ENCODE data around the gene PDE4D.

The PDE4D gene

DNA sequence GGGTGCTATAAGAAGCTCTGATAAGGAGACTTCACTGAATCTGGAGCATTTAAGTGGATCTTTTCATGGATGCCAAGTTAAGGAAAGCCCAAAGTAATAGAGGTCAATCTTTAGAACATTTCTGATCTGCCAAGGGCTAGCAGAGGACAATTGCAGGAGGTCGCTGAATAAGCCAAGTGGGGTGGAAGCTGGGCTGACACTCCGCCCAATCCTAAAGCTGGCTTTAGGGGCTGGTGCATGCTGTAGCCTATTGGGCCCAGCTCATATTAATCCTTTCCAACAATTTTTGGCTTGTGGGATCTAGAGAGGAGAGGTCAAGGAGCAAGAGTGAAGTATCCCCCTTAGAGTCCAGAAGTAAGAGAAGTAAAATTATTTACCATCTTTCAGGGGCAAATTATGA, 784.1 kb downstream of the PDE4D start:
- no peak for DNase-seq (ENCODE audit: low read depth, low spot score)

DNA sequence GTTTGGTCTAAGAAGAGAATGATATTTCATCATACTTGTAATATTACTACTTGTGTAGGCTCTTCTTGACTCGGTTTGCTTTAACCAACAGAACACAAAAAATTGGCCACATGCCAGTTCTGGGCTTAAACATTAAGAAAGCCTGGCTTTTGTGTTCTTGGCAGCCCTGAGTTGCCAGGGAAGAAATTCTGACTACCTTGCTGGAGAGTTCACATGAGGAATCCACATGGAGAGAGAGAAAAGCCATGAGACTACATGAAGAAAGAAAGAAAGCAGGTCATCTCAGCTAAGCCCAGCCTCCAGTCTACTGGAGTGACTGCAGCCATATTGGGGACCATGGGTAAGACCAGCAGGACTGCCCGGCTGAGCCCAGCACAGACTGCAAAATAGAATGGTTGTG, 785.8 kb downstream of the PDE4D start:
- DNase-seq (ENCODE audit: low read depth, low spot score) = no peak

DNA sequence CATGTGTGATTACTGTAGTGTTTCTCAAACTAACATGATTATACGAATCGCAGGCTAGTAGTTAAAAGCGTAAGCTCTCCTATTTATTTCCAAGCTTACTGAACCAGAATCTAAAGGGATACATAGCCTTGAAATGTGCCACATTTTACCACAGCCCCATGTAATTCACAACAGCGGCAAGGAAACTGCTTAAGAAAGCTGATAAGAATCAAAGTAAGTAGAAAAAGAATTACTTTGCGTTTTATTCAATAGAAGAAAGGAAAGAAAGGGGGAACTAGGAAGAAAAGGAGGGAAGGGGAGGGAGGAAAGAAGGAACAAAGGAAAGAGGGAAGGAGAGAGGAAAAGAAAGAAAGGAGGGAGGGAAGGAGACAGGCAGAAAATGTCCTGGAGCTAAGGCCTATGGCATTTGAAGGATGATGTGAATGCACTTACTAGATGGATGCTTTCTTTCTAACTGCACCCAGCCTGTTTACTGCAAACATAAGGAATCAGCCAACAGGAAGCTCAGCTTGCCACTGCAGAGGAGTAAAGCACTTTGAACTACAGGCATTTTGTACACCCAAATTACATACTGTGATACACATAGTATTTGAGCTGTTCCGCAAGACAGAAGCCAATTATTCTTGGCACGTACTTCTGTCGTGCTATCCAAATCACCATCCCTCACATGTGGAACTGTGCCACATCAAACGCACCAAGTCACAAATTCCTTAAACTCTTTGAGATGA, 789.0 kb downstream of the PDE4D start:
- DNase-seq (ENCODE audit: low read depth, low spot score) = peak; percentile 67

DNA sequence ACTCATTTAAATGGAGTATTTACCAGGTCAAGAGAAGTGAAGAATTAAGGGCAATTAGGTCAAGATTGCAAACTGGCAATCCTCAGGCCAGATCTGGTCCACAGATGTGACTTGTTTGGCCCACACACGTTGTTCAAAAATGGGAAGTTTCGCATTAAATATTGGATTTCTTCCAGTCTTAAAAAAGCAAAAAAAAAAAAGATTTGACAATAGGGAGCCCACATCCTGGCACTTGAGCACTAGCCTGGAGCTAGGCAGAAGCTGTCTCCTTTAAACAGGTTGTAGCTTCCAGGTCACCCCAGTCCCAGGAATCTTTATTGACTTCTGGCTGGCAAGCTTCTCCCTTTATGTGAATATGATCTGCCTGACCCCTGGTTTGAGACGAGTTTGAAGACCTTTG, 790.2 kb downstream of the PDE4D start:
- no peak for DNase-seq (ENCODE audit: low read depth, low spot score)

DNA sequence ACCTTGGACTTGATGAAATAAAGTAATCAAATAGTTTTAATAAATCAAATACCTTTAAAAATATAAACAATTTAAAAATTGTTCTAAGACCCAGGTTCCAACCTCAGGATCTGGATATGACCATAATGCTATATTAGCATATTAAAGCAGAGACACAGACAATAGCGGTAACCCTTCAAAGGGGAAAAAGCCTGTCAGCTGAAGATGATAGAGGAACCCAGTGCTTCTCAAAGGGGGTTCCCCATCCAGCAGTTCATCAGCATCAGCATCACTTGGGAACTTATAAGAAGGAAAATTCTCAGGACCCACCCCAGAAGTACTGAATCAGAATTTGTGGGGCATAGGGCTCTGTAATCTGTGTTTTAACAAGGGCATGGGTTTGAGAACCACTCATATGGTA, 791.1 kb downstream of the PDE4D start:
- DNase-seq (ENCODE audit: low read depth, low spot score) = no peak

DNA sequence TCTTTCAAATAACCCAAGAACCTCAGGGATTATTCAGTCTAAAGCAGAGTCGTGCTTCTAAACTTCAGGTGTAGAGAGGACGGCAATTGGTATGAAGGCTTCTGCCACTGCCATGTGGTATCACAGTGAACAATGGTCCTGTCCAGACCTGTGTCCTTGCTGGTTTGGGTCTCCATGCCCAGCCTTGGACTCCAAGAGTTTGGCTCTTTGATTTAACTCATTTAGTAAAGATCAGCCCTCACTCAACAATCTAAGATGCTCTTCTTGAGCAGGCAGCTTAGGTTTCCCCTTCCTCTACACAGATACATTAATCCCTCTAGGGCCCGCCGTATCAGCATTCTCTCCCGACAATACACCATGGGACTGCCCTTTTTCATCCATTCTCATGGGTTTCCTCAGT, 792.7 kb downstream of the PDE4D start:
- no peak for DNase-seq (ENCODE audit: low read depth, low spot score)

DNA sequence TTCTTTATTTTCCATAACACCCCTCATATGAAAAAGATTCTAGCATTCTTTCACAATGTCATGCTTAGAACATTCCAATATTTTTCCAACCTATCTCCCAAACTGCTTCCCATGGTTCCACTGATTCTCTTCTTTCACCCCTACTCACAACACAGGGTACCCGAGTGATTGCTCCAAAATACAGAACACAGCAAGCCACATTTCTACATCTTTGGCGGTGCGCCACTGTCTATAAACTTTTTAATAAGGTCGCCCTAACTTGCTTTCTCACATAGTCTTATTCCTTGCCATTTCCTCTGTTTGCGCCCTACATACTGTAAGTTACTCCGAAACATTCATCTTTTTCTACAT, 793.6 kb downstream of the PDE4D start:
- DNase-seq (ENCODE audit: low read depth, low spot score) = no peak

DNA sequence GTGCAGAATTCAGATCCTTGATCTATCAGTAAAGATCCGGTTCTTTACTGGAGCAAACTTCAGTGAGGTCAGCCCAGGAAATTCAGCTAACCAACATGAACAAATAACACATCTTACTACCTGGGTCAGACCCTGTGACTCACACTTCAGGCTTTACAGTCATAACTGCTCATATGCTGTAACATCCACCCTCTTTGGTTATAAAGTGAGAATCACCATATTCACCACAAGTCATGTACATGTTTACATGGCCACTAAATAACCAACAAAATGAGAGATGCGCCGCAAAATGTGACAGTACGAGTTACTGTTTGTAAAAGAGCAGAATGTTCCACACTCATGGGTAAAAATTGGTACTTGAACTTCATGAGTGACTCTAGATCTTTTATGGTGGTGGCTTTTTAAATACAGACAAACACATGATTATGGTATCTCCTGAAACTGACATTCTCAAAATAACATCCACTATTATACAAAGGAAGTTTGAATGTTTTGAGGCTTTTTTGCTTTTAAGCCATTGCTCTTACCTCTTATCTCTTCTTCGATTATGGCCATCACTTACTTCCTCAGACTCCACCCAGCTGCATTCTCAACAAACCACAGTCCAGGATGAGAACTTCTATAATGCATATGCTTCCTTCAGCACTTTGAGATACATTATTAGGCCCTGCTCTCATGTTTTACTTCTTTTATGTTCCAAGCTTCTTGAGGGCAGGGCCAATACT, 794.1 kb downstream of the PDE4D start:
- no peak for DNase-seq (ENCODE audit: low read depth, low spot score)

DNA sequence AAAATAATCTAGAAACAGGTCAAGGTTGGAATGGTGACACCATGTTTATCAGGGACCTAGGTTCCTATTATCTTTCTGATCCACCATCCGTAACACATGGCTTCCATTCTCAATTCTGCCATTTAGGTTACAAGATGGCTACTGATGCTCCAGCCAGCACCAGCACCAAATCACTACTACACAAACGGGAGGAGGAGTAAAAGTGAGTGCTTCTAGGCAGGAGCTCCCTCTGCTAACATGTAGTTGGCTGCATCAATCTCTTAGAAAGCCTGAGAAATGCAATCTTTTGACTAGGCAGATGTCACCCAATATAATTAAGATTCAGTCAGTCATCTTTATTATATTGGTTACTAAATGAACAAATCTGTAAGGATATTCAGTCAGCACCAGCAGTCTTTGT, 794.8 kb downstream of the PDE4D start:
- DNase-seq (ENCODE audit: low read depth, low spot score) = no peak

DNA sequence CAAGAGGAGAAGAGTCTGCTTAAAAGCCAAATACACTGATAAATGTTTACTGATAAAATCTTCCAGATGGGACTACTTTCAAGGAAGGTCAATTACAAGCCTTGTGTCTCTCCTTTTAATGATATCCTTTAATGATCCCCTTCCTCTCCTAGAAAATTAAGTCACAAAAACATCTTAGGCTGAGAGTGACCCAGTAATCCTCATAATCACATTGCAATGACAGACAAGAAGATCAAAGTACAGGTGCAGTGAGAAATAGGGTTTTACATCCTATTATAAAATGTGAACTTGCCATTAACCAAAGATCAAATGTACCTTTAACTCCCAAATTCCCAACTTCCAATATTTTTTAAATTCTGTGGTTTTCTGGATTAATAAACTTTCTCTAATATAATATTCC, 795.8 kb downstream of the PDE4D start:
- no peak for DNase-seq (ENCODE audit: low read depth, low spot score)

DNA sequence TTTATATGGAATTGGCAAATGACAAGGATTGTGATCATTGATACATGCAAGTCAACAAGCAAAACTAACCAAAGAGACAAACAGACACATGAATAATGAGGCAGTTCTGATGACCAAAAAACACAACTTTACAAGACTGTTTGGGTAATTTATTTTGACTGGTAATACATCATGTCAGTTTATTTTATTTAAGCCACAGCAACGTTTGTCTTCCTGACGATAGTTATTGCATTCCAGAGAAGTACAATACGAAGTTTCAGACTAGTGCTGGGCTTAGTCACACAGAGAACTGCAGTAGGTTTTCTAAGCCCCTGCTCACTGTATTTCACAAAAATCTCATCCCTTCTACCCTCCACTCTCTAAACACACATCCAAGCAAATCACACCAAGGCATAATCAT, 796.4 kb downstream of the PDE4D start:
- no peak for DNase-seq (ENCODE audit: low read depth, low spot score)

DNA sequence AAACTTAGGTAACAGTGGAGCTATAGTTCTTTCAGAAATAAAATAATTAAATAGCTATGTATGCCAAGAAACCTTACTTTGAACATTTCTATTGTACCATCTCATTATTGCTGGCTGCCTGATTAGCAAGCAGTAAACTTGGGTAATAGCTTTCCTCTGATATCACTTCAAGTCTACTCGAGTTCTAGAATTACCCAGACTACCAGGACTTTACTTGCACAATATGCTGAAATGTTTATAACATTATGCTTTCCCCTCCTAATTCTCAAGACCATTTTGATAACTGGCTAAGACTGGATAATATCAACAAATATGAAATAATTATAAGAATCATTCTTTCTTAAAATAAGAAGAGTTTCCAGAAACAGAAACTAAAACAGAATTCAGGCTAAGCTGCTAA, 798.0 kb downstream of the PDE4D start:
- no peak for DNase-seq (ENCODE audit: low read depth, low spot score)

DNA sequence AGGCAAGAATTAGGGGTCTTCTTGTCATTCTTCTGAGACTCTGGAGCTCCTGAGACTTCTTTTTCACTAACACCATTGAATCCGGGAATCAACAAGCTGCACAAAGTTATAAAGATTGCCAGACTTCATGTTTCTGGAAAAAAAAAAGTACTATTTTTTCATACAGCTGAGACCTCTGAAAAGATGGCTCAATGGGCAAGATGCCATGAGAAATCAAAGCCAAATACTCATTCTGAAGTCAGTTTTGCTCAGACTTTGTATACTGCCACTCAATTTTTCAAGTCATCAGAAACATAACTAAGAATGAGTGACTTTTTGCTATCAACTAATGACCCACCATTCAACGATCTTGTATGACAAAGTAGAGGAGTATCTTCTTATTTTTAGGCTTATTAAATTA, 798.7 kb downstream of the PDE4D start:
- DNase-seq (ENCODE audit: low read depth, low spot score) = no peak

DNA sequence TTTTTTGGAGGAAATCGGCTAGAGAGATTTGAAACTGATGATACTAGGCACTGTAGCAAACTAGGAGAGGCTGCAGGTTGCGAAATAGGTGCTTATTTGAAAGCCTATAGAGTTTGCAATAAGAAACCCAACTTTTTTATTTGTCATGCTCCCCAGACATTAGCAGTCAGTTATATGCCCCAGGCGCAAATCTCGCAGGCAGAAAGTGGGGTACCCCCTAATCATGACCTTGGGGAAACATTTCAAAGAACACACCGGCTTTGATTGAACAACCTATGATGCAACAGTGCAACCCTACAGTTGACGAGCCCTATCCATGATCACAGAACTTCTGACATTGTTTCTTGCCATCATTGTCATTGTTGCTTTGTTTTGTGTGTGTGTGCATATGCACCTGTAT, 800.2 kb downstream of the PDE4D start:
- DNase-seq (ENCODE audit: low read depth, low spot score) = no peak

DNA sequence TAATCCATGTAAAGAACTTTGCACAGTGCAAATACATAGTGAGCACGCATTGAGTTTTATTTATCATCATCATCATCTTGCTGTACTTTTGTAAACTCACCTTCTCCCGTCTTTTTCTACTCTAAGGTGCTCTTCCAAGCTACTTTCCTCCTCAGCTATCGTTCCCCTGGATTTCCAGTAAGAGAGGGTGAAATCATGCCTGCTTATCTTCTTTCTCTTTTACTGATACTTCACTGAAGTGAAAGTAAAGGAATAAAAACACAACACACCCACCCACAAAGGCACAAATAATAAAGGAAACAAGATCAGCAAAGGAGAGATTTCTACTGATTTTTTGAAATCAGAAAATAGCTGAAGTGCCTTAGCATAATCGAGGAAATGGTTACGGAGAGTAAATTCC, 800.8 kb downstream of the PDE4D start:
- DNase-seq (ENCODE audit: low read depth, low spot score) = no peak

DNA sequence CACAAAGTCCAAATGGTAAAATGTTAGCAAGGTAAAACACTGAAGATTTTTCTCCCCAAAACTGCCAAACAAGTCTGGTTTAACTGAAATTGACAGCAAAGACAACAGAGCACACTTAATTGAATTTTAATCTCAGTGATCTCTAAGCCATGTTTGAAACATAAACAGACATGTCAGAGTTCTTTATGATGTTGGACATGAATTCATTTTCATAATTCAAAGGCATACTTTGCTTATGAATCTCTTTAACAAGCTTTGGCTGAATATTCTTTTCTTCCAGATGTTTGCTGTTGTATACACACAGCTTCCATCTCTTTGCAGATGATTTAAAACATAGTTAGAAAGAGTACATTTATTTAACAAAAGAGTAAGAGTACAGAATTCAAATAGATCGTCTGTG, 801.6 kb downstream of the PDE4D start:
- no peak for DNase-seq (ENCODE audit: low read depth, low spot score)

DNA sequence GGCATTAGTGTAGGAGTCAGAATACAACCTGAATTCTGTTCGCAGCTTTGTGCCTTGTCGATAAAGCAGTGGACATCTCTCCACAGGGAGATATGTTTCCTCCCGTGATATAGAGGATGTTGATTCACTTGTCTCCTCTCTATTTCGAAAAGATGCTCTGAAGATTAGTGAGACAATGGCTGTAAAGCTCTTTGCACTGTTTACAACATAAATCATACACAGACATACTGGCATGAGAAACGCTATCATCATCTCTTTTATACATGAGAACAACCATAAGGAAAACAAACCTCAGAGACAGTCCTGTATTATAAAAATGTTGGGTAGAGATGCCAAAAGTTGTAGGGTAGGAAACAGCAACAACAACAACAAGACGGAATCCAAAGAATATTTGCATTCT, 803.2 kb downstream of the PDE4D start:
- DNase-seq (ENCODE audit: low read depth, low spot score) = no peak

DNA sequence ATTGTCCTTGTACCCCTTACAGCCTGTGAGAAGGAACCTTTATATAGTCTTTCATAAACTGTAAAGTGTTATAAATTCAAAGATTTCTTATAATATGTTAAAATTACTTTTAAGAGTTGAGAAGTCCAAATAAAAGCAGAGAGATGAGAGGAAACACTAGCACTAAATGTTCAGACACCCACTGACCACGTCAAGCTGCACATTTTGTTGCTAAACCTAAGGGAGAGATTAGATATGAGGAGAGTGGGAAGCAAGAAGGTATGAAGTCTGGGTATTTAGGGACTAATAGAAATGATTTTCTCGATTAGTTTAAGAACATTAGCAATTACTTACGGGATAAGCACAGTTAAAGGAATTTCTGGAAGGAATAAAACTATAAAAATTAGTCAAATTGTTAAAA, 803.8 kb downstream of the PDE4D start:
- no peak for DNase-seq (ENCODE audit: low read depth, low spot score)

DNA sequence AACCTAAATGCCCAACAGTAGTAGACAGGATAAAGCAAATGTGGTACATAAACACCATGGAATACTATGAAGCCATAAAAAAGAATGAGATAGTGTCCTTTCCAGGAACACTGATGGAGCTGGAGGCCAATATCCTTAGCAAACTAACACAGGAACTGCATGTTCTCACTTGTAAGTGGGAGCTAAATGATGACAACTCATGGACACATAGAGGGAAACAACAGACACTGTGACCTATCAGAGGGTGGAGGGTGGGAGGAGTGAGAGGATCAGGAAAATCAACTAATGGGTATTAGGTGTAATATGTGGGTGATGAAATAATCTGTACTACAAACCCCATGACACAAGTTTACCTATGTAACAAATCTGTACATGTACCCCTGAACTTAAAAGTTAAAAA, 805.0 kb downstream of the PDE4D start:
- DNase-seq (ENCODE audit: low read depth, low spot score) = no peak

DNA sequence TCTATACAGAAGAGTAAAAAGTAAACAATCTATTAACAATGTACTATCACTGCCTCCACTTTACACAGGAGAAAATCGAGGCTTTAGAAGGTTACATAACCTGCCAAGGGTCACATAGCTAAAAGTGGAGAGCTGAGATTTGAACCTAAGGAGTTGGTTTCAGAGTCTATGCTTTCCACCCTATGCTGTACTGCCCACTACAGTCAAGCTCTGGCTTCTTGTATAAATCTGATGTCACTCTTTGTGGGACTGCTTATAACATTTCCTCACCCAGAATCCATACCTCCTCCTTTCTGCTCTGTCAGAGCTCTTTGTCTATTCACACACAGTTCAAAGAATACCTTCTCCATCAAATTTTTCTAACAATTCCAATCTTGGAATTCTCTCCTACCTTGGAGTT, 807.5 kb downstream of the PDE4D start:
- DNase-seq (ENCODE audit: low read depth, low spot score) = no peak

DNA sequence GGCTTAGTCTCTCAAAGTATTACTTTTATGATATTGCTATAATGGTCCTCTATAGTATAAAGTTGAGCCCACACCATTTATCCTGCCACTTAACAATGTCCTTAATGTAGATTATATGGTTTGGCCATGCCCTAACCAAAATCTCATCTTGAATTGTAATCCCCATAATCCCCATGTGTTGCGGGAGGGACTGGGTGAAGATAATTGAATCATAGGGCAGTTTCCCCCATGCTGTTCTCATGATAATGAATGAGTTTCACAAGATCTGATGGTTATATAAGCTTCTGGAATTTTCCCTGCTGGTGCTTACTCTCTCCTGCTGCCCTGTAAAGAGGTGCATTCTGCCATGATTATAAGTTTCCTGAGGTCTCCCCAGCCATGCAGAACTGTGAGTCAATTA, 811.8 kb downstream of the PDE4D start:
- no peak for DNase-seq (ENCODE audit: low read depth, low spot score)

DNA sequence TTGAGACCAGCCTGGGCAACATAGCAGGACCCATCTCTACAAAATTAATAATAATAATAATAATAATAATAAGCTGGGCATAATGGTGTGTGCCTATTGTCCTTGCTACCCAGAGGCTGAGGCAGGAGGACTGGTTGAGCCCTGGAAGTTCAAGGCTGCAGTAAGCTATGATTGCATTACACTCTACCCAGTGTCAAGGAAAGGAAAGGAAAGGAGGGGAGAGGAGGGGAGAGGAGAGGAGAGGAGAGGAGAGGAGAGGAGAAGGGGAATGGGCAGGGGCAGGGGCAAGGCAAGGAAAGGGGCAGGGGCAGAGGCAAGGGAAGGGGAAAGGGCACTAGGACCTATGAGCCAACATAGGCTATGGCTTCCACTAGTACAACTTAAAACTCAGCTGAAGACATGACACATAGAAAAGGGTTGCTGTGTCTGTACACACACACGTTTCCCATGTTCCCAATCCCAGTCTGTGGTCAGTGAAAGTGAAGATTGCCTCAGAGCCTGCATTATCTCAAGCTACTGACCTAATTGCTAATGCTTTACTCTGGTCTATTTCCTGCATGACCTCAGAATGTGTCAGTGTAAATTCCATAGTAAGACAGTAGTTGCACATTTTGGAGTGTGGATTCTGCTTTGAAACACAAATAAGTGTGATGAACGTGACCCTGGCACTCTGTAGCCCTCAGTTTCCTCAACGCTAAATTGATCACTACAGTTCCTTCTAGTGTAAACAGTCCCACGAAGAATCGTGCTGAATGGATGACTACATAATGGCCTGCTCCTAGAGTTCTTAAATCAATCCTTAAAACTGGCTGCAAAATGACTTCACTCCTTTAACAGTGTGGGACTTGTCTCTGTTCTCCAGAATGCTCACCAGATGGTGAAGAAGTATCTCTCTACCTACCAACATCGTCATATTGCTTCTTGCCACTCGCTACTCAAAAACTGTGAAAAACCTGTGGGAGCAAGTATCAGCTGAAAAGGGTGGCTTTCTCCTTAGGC, 813.6 kb downstream of the PDE4D start:
- peak; percentile 15 for DNase-seq (ENCODE audit: low read depth, low spot score)
